Mesenchymal stem cell (in vitro differentiated cells and primary cell): ENCODE measurements around the gene PPHLN1.
"Not testable (repeated sequence)": the region's sequence is repeated elsewhere in the genome, so short reads cannot be mapped to it uniquely, and the experiment has no call there.

Source experiments
- DNase-seq: peaks from one replicate; pipeline ENCODE4 v3.0.0-alpha.2; 2013
- H2AFZ ChIP-seq: one replicate; pipeline ENCODE4 v1.6.1; 2013; ENCODE audit warnings: low read depth, mild to moderate bottlenecking, control low read depth, inconsistent platforms, low read length, moderate library complexity
- H2AK5ac ChIP-seq: 2 replicates; pipeline ENCODE4 v1.6.1; 2013; ENCODE audit warnings: low read length, moderate library complexity, mild to moderate bottlenecking, inconsistent platforms; ENCODE audit not compliant: severe bottlenecking
- H2BK120ac ChIP-seq: one replicate; pipeline ENCODE4 v1.6.1; 2013; ENCODE audit warnings: low read depth, mild to moderate bottlenecking, inconsistent platforms, low read length, moderate library complexity
- H2BK12ac ChIP-seq, 2 experiments: one replicate each; pipeline ENCODE4 v1.6.1; 2013; ENCODE audit warnings: inconsistent platforms in 2 of 2, low read length in 2 of 2, mild to moderate bottlenecking in 2 of 2, moderate library complexity in 2 of 2, control low read depth in 1 of 2
- H2BK15ac ChIP-seq: one replicate; pipeline ENCODE4 v1.6.1; 2013; ENCODE audit warnings: mild to moderate bottlenecking, low read depth, inconsistent platforms; ENCODE audit not compliant: poor library complexity, severe bottlenecking
- H2BK5ac ChIP-seq: 2 replicates; pipeline ENCODE4 v1.6.1; 2013; ENCODE audit warnings: low read depth, mild to moderate bottlenecking, low read length, control low read depth, inconsistent platforms; ENCODE audit not compliant: poor library complexity, severe bottlenecking
- H3K14ac ChIP-seq, 2 experiments: one replicate each; pipeline ENCODE4 v1.6.1; 2013; ENCODE audit warnings: inconsistent platforms in 2 of 2, low read length in 2 of 2, control low read depth in 1 of 2, mild to moderate bottlenecking in 1 of 2, moderate library complexity in 1 of 2
- H3K18ac ChIP-seq, 2 experiments: one replicate each; pipeline ENCODE4 v1.6.1; 2013; ENCODE audit warnings: inconsistent platforms in 2 of 2, low read length in 2 of 2, control low read depth in 1 of 2, low read depth in 1 of 2, mild to moderate bottlenecking in 1 of 2
- H3K23ac ChIP-seq, 2 experiments: one replicate each; pipeline ENCODE4 v1.6.1; 2013; ENCODE audit warnings: inconsistent platforms in 2 of 2, low read length in 2 of 2, mild to moderate bottlenecking in 2 of 2, moderate library complexity in 2 of 2, control low read depth in 1 of 2
- H3K27ac ChIP-seq: 2 replicates; pipeline ENCODE4 v1.5.1; 2013; ENCODE audit warnings: mild to moderate bottlenecking, moderate library complexity, low read length, control low read depth, inconsistent platforms; ENCODE audit not compliant: poor library complexity, severe bottlenecking
- H3K27me3 ChIP-seq, 2 experiments: 2 replicates each; pipeline versions ENCODE4 v1.6.1 to v1.7.0; 2013; ENCODE audit warnings: low read length in 2 of 2, mild to moderate bottlenecking in 2 of 2, moderate library complexity in 2 of 2, control low read depth in 1 of 2, inconsistent platforms in 1 of 2; ENCODE audit not compliant: control insufficient read depth in 1 of 2, insufficient read depth in 1 of 2
- H3K36me3 ChIP-seq, 2 experiments: 2 replicates each; pipeline versions ENCODE4 v1.6.1 to v1.7.0; 2013; ENCODE audit warnings: low read length in 2 of 2, control low read depth in 1 of 2, inconsistent platforms in 1 of 2, low read depth in 1 of 2, mild to moderate bottlenecking in 1 of 2; ENCODE audit not compliant: insufficient read depth in 2 of 2, control insufficient read depth in 1 of 2
- H3K4ac ChIP-seq, 2 experiments: one replicate each; pipeline ENCODE4 v1.6.1; 2013; ENCODE audit warnings: inconsistent platforms in 2 of 2, low read length in 2 of 2, mild to moderate bottlenecking in 2 of 2, moderate library complexity in 2 of 2, control low read depth in 1 of 2, low read depth in 1 of 2
- H3K4me1 ChIP-seq: 2 replicates; pipeline ENCODE4 v1.6.1; 2013; ENCODE audit warnings: low read depth, low read length, control low read depth; ENCODE audit not compliant: control insufficient read depth, insufficient read depth
- H3K4me2 ChIP-seq: 2 replicates; pipeline ENCODE4 v1.6.1; 2013; ENCODE audit warnings: low read length, mild to moderate bottlenecking, inconsistent platforms; ENCODE audit not compliant: poor library complexity, severe bottlenecking
- H3K4me3 ChIP-seq, 2 experiments: 2 replicates each; pipeline versions ENCODE4 v1.5.1 to v1.7.0; 2013; ENCODE audit warnings: low read length in 2 of 2, mild to moderate bottlenecking in 2 of 2, control low read depth in 1 of 2, low read depth in 1 of 2; ENCODE audit not compliant: insufficient read depth in 1 of 2
- H3K79me1 ChIP-seq: replicated peaks from 2 replicates; pipeline ENCODE4 v1.6.1; 2013; ENCODE audit warnings: mild to moderate bottlenecking, control low read depth, low read length, inconsistent platforms; ENCODE audit not compliant: poor library complexity, severe bottlenecking
- H3K9ac ChIP-seq: 2 replicates; pipeline ENCODE4 v1.7.0; 2013; ENCODE audit warnings: mild to moderate bottlenecking, low read length, moderate library complexity
- H3K9me3 ChIP-seq: 2 replicates; pipeline ENCODE4 v1.7.0; 2013; ENCODE audit warnings: mild to moderate bottlenecking, low read length; ENCODE audit not compliant: control insufficient read depth
- H4K8ac ChIP-seq: one replicate; pipeline ENCODE4 v1.6.1; 2013; ENCODE audit warnings: inconsistent platforms, mild to moderate bottlenecking, low read length, moderate library complexity
- H4K91ac ChIP-seq: one replicate; pipeline ENCODE4 v1.6.1; 2013; ENCODE audit warnings: mild to moderate bottlenecking, low read length, inconsistent platforms
- WGBS: methylation state at CpG from one replicate; pipeline ENCODE4 v1.1.7; 2013; ENCODE audit warnings: mixed read lengths; 5-methylcytosine and 5-hydroxymethylcytosine counted together

PPHLN1 gene

GRCh38 chr12:42326541-42327226, 717 bp downstream of the PPHLN1 start:
- H3K4me1 ChIP-seq = peaks cover 5% of the 10 kb centered on the region
- H4K8ac ChIP-seq = peak overlapping the region; percentile 42
- H3K23ac ChIP-seq = no peak overlapping the region
- H3K36me3 ChIP-seq = peaks cover 0 to 17% of the 10 kb centered on the region in 2 experiments
- DNase-seq = peak; percentile 39
- no peaks in the 10 kb centered on the region for H3K9me3 ChIP-seq
- H2BK15ac ChIP-seq = no peak overlapping the region
- H3K27ac ChIP-seq = peak overlapping the region; percentile 49
- peak overlapping the region; percentile 41 for H2AK5ac ChIP-seq
- peak overlapping the region; percentile 93 for H3K4me2 ChIP-seq
- peaks cover 7% of the 10 kb centered on the region for H3K79me1 ChIP-seq
- no peak overlapping the region for H2BK12ac ChIP-seq
- no peak overlapping the region for H3K14ac ChIP-seq
- peak overlapping the region; percentile 60 to 67 for H3K4ac ChIP-seq
- H3K27me3 ChIP-seq = no peaks in the 10 kb centered on the region
- peak overlapping the region; percentile 76 to 99 for H3K4me3 ChIP-seq
- no peak overlapping the region for H3K18ac ChIP-seq
- 34% methylated on average over 12 of the region's 13 CpGs for WGBS
- peak overlapping the region; percentile 81 for H2AFZ ChIP-seq
- peak overlapping the region; percentile 97 for H3K9ac ChIP-seq
- no peak overlapping the region for H2BK5ac ChIP-seq
- H2BK120ac ChIP-seq = no peak overlapping the region
- no peak overlapping the region for H4K91ac ChIP-seq

DNA sequence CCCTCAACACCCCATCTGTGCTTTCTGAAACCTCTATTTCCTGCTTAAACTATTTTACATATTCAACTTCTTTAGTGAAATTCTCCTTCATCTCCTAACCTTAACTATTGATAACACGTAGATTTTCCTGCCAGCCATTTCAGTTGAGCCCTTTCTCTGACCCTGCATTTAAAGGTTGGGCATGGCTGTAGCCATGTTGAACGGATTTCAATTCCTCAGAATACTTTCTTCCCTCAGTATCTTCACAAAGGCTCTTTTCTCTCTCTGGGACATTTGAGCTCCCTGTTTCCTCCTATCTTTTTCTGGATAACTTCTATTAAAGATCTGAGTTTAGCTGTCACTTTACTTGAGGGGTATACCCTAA, 1.2 kb downstream of the PPHLN1 start:
- no peak for DNase-seq
- Histone ChIP-seq H3K4ac (no peak overlapping the region), H4K8ac (no peak overlapping the region), H2BK12ac (no peak overlapping the region), H3K23ac (no peak overlapping the region), H3K27ac (peak overlapping the region; percentile 49), H2BK5ac (no peak overlapping the region), H3K79me1 (peaks cover 7% of the 10 kb centered on the region), H2BK120ac (no peak overlapping the region), H3K4me2 (peak overlapping the region; percentile 93), H3K4me3 (peak overlapping the region in 1 of 2 experiments; percentile 99), H3K18ac (no peak overlapping the region), H3K27me3 (no peaks in the 10 kb centered on the region), H3K4me1 (peaks cover 5% of the 10 kb centered on the region), H4K91ac (no peak overlapping the region), H2AK5ac (no peak overlapping the region), H2BK15ac (no peak overlapping the region), H3K9ac (peak overlapping the region; percentile 97), H3K14ac (no peak overlapping the region), H3K9me3 (no peaks in the 10 kb centered on the region), H2AFZ (no peak overlapping the region), H3K36me3 (peaks cover 0 to 12% of the 10 kb centered on the region in 2 experiments)
- 77% methylated on average over 2 of the region's 2 CpGs for WGBS

DNA sequence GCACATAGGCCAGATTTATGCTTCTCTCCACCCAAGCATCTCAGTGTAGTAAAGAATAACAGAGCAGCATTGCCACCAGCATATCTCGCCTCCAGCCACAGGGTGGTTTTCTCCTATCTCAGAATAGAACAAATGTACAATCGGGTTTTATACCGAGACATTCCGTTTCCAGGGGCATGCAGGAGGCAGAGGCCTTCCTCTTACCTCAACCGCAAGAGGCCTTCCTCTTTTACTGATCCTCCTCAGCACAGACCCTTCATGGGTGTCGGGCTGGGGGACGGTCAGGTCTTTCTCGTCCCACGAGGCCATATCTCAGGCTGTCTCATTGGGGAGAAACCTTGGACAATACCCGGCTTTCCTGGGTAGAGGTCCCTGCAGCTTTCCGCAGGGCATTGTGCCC, 4.1 kb downstream of the PPHLN1 start:
- not testable (repeated sequence) for H2BK5ac ChIP-seq, H3K9ac ChIP-seq, H3K79me1 ChIP-seq, H4K91ac ChIP-seq, H3K4me1 ChIP-seq, H2BK120ac ChIP-seq, H3K27me3 ChIP-seq, H2BK12ac ChIP-seq, DNase-seq, H3K9me3 ChIP-seq, H2BK15ac ChIP-seq, H3K18ac ChIP-seq, H4K8ac ChIP-seq, H3K27ac ChIP-seq, H3K36me3 ChIP-seq, H3K14ac ChIP-seq, H3K23ac ChIP-seq, H2AFZ ChIP-seq, H3K4me3 ChIP-seq, H3K4ac ChIP-seq
- H2AK5ac ChIP-seq = peak overlapping the region; percentile 36
- H3K4me2 ChIP-seq = peak overlapping the region; percentile 29
- WGBS = 97% methylated on average over 11 of the region's 11 CpGs

DNA sequence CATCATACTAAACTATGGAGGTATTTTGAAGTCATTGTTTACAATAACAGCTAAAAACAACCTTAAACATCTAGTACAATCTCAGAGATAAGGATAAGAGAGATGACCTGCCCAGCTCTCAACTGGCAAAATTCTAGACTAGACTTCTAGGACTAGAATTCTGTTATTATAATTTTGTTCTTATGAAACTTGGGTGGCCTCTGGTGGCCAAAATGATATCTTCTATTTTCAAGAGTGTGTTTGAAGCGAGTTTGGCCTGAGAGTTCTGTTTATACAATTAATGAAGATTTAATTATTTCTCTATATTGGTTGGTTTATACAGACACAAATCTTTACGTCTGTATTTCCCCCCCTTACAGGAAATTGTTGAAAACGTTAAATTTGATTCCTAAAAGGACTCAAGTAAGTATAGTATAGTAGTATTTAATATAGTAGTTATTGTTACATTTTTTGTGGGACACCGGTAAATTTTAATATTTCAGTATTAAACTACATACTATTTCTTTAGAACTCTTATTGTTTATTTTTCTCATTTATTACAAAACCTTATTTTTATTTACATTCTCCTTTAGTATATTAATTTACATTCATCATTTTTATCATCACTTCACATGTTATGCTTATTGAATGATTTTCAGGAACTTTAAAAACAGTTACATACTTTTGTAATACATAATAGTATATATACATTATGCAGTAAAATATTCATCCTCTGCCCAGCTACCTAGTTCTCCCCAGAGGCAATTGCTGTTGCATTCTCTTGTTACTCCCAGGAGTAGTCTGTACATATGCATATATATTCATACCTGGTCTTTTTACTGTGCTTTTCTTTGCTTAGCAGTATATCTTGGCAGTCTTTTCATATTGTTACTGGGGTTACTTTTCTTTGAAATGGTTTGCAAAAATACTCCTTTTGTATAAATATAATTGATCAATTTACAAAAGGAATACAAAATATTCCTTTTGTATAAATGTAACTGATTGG, 6.6 kb downstream of the PPHLN1 start:
- DNase-seq = peak; percentile 61
- peaks cover 4% of the 10 kb centered on the region for H3K79me1 ChIP-seq
- no peak overlapping the region for H3K18ac ChIP-seq
- H3K27me3 ChIP-seq = no peaks in the 10 kb centered on the region
- H3K27ac ChIP-seq = no peak overlapping the region
- no peak overlapping the region for H4K91ac ChIP-seq
- no peak overlapping the region for H3K14ac ChIP-seq
- H3K9ac ChIP-seq = no peak overlapping the region
- no peak overlapping the region for H2BK15ac ChIP-seq
- H3K23ac ChIP-seq = no peak overlapping the region
- H2BK5ac ChIP-seq = no peak overlapping the region
- no peak overlapping the region for H3K4me3 ChIP-seq
- peaks cover 6 to 12% of the 10 kb centered on the region in 2 experiments for H3K36me3 ChIP-seq
- no CpG with 5 or more reads among the region's 4 CpGs for WGBS
- H3K4me2 ChIP-seq = no peak overlapping the region
- no peak overlapping the region for H3K4ac ChIP-seq
- H2BK12ac ChIP-seq = no peak overlapping the region
- no peak overlapping the region for H4K8ac ChIP-seq
- no peak overlapping the region for H2AK5ac ChIP-seq
- H2BK120ac ChIP-seq = no peak overlapping the region
- H3K9me3 ChIP-seq = no peaks in the 10 kb centered on the region
- H2AFZ ChIP-seq = no peak overlapping the region
- peaks cover 5% of the 10 kb centered on the region for H3K4me1 ChIP-seq
